HTERT RPE-1 (cell line): ENCODE results near the gene NDUFA13.

ENCODE experiments used
- in situ Hi-C: fragments of 300-500 bp; cut with MboI; formaldehyde crosslinking; loops from 4 replicates; pipeline ENCODE4 v1.14.3; 2020; ENCODE audit warnings: low sequenced_read_pairs

Gene NDUFA13

GRCh38 chr19:19488875-19489690 is 26.9 kb upstream of the NDUFA13 start:
- in situ Hi-C loops: no loop called here

GRCh38 chr19:19489804-19490204 is 26.2 kb upstream of the NDUFA13 start:
- in situ Hi-C loops: no loop called here

GRCh38 chr19:19490214-19490968 is 25.6 kb upstream of the NDUFA13 start:
- in situ Hi-C loops: no loop called here

- in situ Hi-C loops: no loop called here
These were observed 24.6 kb upstream of the NDUFA13 start for GRCh38 chr19:19491321-19492025.

- in situ Hi-C loops: no loop called here
These were observed 23.9 kb upstream of the NDUFA13 start for GRCh38 chr19:19492026-19492610.

- in situ Hi-C loops: no loop called here
These were observed 22.0 kb upstream of the NDUFA13 start for GRCh38 chr19:19493841-19494546.

- in situ Hi-C loops: no loop called here
These were observed 20.1 kb upstream of the NDUFA13 start for GRCh38 chr19:19495614-19496603.

- in situ Hi-C loops: no loop called here
These were observed 17.6 kb upstream of the NDUFA13 start for GRCh38 chr19:19498255-19498991.

GRCh38 chr19:19499272-19499995 is 16.6 kb upstream of the NDUFA13 start:
- in situ Hi-C loops: no loop called here

- in situ Hi-C loops: no loop called here
These were observed 14.9 kb upstream of the NDUFA13 start for GRCh38 chr19:19500975-19501644.

GRCh38 chr19:19501798-19502197 is 14.2 kb upstream of the NDUFA13 start:
- in situ Hi-C loops: no loop called here

GRCh38 chr19:19502281-19502680 is 13.7 kb upstream of the NDUFA13 start:
- in situ Hi-C loops: no loop called here

GRCh38 chr19:19502808-19503602 is 13.0 kb upstream of the NDUFA13 start:
- in situ Hi-C loops: no loop called here

GRCh38 chr19:19504754-19505668 is 11.0 kb upstream of the NDUFA13 start:
- in situ Hi-C loops: no loop called here

GRCh38 chr19:19505669-19506326 is 10.2 kb upstream of the NDUFA13 start:
- in situ Hi-C loops: no loop called here
